GM21529 (cell line): ENCODE data around the gene CARHSP1.
"Not testable (repeated sequence)": the region's sequence is repeated elsewhere in the genome, so short reads cannot be mapped to it uniquely, and the experiment has no call there.

Experiments
- ATAC-seq: cut with Tn5 transposase; IDR thresholded peaks from one replicate; pipeline ENCODE4 v1.9.1; 2021; ENCODE audit not compliant: unreplicated experiment

The CARHSP1 gene

GRCh38 chr16:8868416-8869211, at the start of gene CARHSP1:
Gene CARHSP1, minus strand, starts transcription at chr16:8869006. Its CDS starts 9,678 bp downstream, at chr16:8859328.
- peak; percentile 66 for ATAC-seq

- not testable (repeated sequence) for ATAC-seq
These were observed 48.5 kb upstream of the CARHSP1 start for GRCh38 chr16:8917336-8917735.

- no peak for ATAC-seq
These were observed 47.9 kb upstream of the CARHSP1 start for GRCh38 chr16:8916541-8917225.

- ATAC-seq, result no peak
These were observed 47.0 kb upstream of the CARHSP1 start for GRCh38 chr16:8915722-8916301.

- ATAC-seq, result no peak
These were observed 45.3 kb upstream of the CARHSP1 start for GRCh38 chr16:8914098-8914497.

GRCh38 chr16:8912793-8913192, 44.0 kb upstream of the CARHSP1 start:
- no peak for ATAC-seq

GRCh38 chr16:8910811-8911210, 42.0 kb upstream of the CARHSP1 start:
- no peak for ATAC-seq

GRCh38 chr16:8908810-8909468, 40.1 kb upstream of the CARHSP1 start:
- ATAC-seq, result no peak

GRCh38 chr16:8907096-8907495, 38.3 kb upstream of the CARHSP1 start:
- ATAC-seq, result no peak

GRCh38 chr16:8905795-8906591, 37.2 kb upstream of the CARHSP1 start:
- ATAC-seq, result no peak

GRCh38 chr16:8905168-8905762, 36.5 kb upstream of the CARHSP1 start:
- ATAC-seq, result no peak

GRCh38 chr16:8904018-8904430, 35.2 kb upstream of the CARHSP1 start:
- no peak for ATAC-seq

- no peak for ATAC-seq
These were observed 34.2 kb upstream of the CARHSP1 start for GRCh38 chr16:8903004-8903403.

GRCh38 chr16:8901320-8901861, 32.6 kb upstream of the CARHSP1 start:
- ATAC-seq, result no peak

GRCh38 chr16:8900343-8900742, 31.5 kb upstream of the CARHSP1 start:
- no peak for ATAC-seq

- no peak for ATAC-seq
These were observed 31.0 kb upstream of the CARHSP1 start for GRCh38 chr16:8899709-8900317.

GRCh38 chr16:8898660-8899318, 30.0 kb upstream of the CARHSP1 start:
- ATAC-seq, result no peak

- no peak for ATAC-seq
These were observed 26.0 kb upstream of the CARHSP1 start for GRCh38 chr16:8894736-8895334.
